ENCODE data around the gene PLCL1.

PLCL1 gene

GRCh38 chr2:197992482-197993133 is 188.2 kb downstream of the PLCL1 start:
- H3K4me3 ChIP-seq (ENCODE audit: low read length) = no peak overlapping the region
- no peak overlapping the region for H3K4me2 ChIP-seq (ENCODE audit: low read length)
- H3K4me1 ChIP-seq (ENCODE audit: control insufficient read depth, insufficient read depth, low read length) = no peaks in the 10 kb centered on the region
- no peak overlapping the region for H3K9ac ChIP-seq (ENCODE audit: low read depth, low read length)
- H3K9me3 ChIP-seq (replicated peaks; ENCODE audit: low read length) = no peaks in the 10 kb centered on the region
- no peaks in the 10 kb centered on the region for H3K27me3 ChIP-seq (ENCODE audit: control insufficient read depth, insufficient read depth, low read length)
- no peaks in the 10 kb centered on the region for H3K36me3 ChIP-seq (ENCODE audit: insufficient read depth, low read length)

GRCh38 chr2:197993363-197993762 is 189.0 kb downstream of the PLCL1 start:
- no peak overlapping the region for H3K4me2 ChIP-seq (ENCODE audit: low read length)
- H3K4me3 ChIP-seq (ENCODE audit: low read length) = no peak overlapping the region
- no peak overlapping the region for H3K9ac ChIP-seq (ENCODE audit: low read depth, low read length)
- H3K36me3 ChIP-seq (ENCODE audit: insufficient read depth, low read length) = no peaks in the 10 kb centered on the region
- no peaks in the 10 kb centered on the region for H3K4me1 ChIP-seq (ENCODE audit: control insufficient read depth, insufficient read depth, low read length)
- no peaks in the 10 kb centered on the region for H3K9me3 ChIP-seq (replicated peaks; ENCODE audit: low read length)
- H3K27me3 ChIP-seq (ENCODE audit: control insufficient read depth, insufficient read depth, low read length) = no peaks in the 10 kb centered on the region

GRCh38 chr2:197993830-197994229 is 189.4 kb downstream of the PLCL1 start:
- Histone ChIP-seq H3K27me3 (ENCODE audit: control insufficient read depth, insufficient read depth, low read length) (no peaks in the 10 kb centered on the region), H3K36me3 (ENCODE audit: insufficient read depth, low read length) (no peaks in the 10 kb centered on the region), H3K9ac (ENCODE audit: low read depth, low read length) (no peak overlapping the region), H3K4me2 (ENCODE audit: low read length) (no peak overlapping the region), H3K4me1 (ENCODE audit: control insufficient read depth, insufficient read depth, low read length) (no peaks in the 10 kb centered on the region), H3K9me3 (replicated peaks; ENCODE audit: low read length) (no peaks in the 10 kb centered on the region), H3K4me3 (ENCODE audit: low read length) (no peak overlapping the region)

DNA sequence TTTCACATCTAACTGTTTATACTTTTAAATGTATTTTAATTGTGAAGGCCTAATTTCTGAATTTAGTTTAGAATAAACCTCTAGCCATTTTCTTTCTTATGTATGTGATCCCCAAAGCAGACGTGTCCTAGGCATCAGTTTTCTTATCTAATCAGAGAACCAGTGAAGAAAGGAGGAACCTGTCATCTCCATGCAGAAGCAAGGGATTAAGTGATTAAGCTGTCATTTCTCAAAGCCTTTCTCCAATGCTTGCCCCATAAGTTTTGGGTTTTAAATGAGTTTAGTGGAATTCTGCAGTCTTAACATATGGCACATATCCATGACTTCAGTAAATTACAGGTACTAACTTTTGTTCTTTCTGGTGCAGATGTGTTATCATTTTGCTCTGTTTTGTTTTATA is 190.4 kb downstream of the PLCL1 start:
- no peaks in the 10 kb centered on the region for H3K4me1 ChIP-seq (ENCODE audit: control insufficient read depth, insufficient read depth, low read length)
- no peaks in the 10 kb centered on the region for H3K9me3 ChIP-seq (replicated peaks; ENCODE audit: low read length)
- H3K27me3 ChIP-seq (ENCODE audit: control insufficient read depth, insufficient read depth, low read length) = no peaks in the 10 kb centered on the region
- H3K9ac ChIP-seq (ENCODE audit: low read depth, low read length) = no peak overlapping the region
- H3K4me3 ChIP-seq (ENCODE audit: low read length) = no peak overlapping the region
- no peak overlapping the region for H3K4me2 ChIP-seq (ENCODE audit: low read length)
- no peaks in the 10 kb centered on the region for H3K36me3 ChIP-seq (ENCODE audit: insufficient read depth, low read length)

GRCh38 chr2:197996583-197996982 is 192.2 kb downstream of the PLCL1 start:
- no peaks in the 10 kb centered on the region for H3K4me1 ChIP-seq (ENCODE audit: control insufficient read depth, insufficient read depth, low read length)
- H3K9ac ChIP-seq (ENCODE audit: low read depth, low read length) = no peak overlapping the region
- H3K4me2 ChIP-seq (ENCODE audit: low read length) = no peak overlapping the region
- H3K36me3 ChIP-seq (ENCODE audit: insufficient read depth, low read length) = no peaks in the 10 kb centered on the region
- H3K9me3 ChIP-seq (replicated peaks; ENCODE audit: low read length) = no peaks in the 10 kb centered on the region
- H3K27me3 ChIP-seq (ENCODE audit: control insufficient read depth, insufficient read depth, low read length) = no peaks in the 10 kb centered on the region
- H3K4me3 ChIP-seq (ENCODE audit: low read length) = no peak overlapping the region

DNA sequence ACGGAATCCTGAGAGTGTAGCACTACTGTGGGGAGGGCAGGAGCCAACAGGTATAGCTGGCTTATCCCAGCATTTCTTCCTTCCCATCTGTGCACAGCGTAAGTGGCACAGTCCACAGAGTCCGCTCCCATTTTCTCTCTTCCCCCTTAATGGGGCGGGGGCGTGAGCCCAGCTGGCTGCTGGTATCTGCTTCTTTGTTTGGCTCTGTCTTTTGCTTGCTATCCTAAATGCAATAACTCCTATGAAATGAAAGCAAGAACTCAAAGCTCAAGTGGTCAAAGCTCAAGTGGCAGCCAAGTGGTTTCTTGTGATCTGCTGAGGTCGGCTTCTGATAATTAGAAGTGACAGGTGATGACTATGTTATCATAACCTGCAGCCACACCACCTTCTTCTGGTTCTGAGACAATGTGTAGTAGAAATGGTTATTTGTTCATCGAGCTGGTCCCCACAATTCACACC is 192.7 kb downstream of the PLCL1 start:
- Histone ChIP-seq H3K4me1 (ENCODE audit: control insufficient read depth, insufficient read depth, low read length) (no peaks in the 10 kb centered on the region), H3K9ac (ENCODE audit: low read depth, low read length) (no peak overlapping the region), H3K9me3 (replicated peaks; ENCODE audit: low read length) (no peaks in the 10 kb centered on the region), H3K4me2 (ENCODE audit: low read length) (no peak overlapping the region), H3K4me3 (ENCODE audit: low read length) (no peak overlapping the region), H3K36me3 (ENCODE audit: insufficient read depth, low read length) (no peaks in the 10 kb centered on the region), H3K27me3 (ENCODE audit: control insufficient read depth, insufficient read depth, low read length) (no peaks in the 10 kb centered on the region)

DNA sequence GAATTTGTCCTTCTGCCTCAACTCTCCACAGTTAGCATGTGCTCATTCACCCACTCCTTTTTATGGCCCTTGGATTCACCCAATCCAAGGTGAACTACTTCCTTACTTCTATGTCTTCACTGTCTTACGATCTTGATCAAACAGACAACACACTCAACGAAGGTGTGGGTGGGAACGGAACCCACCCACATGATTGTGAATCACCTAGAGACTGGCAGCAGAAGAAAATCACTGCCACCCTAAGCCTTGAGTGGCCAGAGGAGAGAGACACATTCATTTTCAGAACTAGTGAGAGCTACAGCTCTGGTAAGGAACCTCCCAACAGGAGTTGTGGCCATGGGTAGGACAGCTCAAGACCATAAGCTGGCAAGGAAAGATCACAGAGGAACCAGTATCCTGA is 194.3 kb downstream of the PLCL1 start:
- Histone ChIP-seq H3K36me3 (ENCODE audit: insufficient read depth, low read length) (no peaks in the 10 kb centered on the region), H3K4me3 (ENCODE audit: low read length) (no peak overlapping the region), H3K27me3 (ENCODE audit: control insufficient read depth, insufficient read depth, low read length) (no peaks in the 10 kb centered on the region), H3K4me2 (ENCODE audit: low read length) (no peak overlapping the region), H3K9me3 (replicated peaks; ENCODE audit: low read length) (no peaks in the 10 kb centered on the region), H3K4me1 (ENCODE audit: control insufficient read depth, insufficient read depth, low read length) (no peaks in the 10 kb centered on the region), H3K9ac (ENCODE audit: low read depth, low read length) (no peak overlapping the region)

DNA sequence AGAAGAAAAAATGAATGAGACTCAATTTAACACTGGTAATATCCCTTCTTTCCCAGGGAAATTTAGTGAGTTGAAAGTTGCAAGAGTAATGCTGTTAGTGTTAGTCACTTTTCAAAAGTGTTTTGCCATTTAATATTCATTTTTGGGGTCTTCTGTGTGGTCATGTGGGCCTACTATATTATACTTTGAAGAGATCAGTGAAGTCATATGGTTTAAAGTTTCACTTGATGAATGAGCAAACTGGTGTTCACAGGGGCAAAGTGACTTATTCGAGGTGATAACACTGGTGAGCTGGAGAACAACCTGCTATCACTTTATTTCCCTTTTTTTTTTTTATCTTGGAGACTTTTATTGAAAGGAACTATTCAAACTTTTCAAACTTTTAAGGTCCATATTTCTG is 196.0 kb downstream of the PLCL1 start:
- H3K36me3 ChIP-seq (ENCODE audit: insufficient read depth, low read length) = no peaks in the 10 kb centered on the region
- H3K9ac ChIP-seq (ENCODE audit: low read depth, low read length) = no peak overlapping the region
- peaks cover 8% of the 10 kb centered on the region for H3K4me1 ChIP-seq (ENCODE audit: control insufficient read depth, insufficient read depth, low read length)
- no peaks in the 10 kb centered on the region for H3K9me3 ChIP-seq (replicated peaks; ENCODE audit: low read length)
- H3K27me3 ChIP-seq (ENCODE audit: control insufficient read depth, insufficient read depth, low read length) = no peaks in the 10 kb centered on the region
- H3K4me2 ChIP-seq (ENCODE audit: low read length) = no peak overlapping the region
- H3K4me3 ChIP-seq (ENCODE audit: low read length) = no peak overlapping the region

DNA sequence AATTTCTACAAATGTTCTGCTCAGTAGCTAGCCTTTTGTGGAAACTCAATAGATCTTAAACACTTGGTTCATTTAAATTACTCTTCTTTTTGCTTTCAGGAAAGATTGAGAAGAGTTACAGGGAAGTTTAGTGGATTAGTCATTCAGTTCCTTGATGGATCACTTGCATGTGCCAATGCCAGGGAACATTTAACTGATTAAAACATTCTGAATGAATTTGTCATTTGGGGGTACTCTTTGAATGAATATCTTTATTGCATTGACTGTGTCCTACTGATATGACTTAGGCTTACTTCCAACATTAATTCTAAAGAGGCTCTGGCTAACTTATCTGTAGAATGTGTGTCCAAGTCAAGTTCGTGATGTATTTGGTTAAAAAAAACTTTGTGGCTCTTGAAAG is 199.8 kb downstream of the PLCL1 start:
- H3K4me2 ChIP-seq (ENCODE audit: low read length) = peak overlapping the region; percentile 50
- no peaks in the 10 kb centered on the region for H3K9me3 ChIP-seq (replicated peaks; ENCODE audit: low read length)
- H3K27me3 ChIP-seq (ENCODE audit: control insufficient read depth, insufficient read depth, low read length) = no peaks in the 10 kb centered on the region
- H3K9ac ChIP-seq (ENCODE audit: low read depth, low read length) = no peak overlapping the region
- no peak overlapping the region for H3K4me3 ChIP-seq (ENCODE audit: low read length)
- H3K4me1 ChIP-seq (ENCODE audit: control insufficient read depth, insufficient read depth, low read length) = peaks cover 8% of the 10 kb centered on the region
- H3K36me3 ChIP-seq (ENCODE audit: insufficient read depth, low read length) = no peaks in the 10 kb centered on the region

GRCh38 chr2:198004921-198005829 is 200.8 kb downstream of the PLCL1 start:
- H3K36me3 ChIP-seq (ENCODE audit: insufficient read depth, low read length) = no peaks in the 10 kb centered on the region
- H3K4me2 ChIP-seq (ENCODE audit: low read length) = no peak overlapping the region
- no peak overlapping the region for H3K9ac ChIP-seq (ENCODE audit: low read depth, low read length)
- peaks cover 8% of the 10 kb centered on the region for H3K4me1 ChIP-seq (ENCODE audit: control insufficient read depth, insufficient read depth, low read length)
- no peaks in the 10 kb centered on the region for H3K27me3 ChIP-seq (ENCODE audit: control insufficient read depth, insufficient read depth, low read length)
- no peaks in the 10 kb centered on the region for H3K9me3 ChIP-seq (replicated peaks; ENCODE audit: low read length)
- no peak overlapping the region for H3K4me3 ChIP-seq (ENCODE audit: low read length)

GRCh38 chr2:198006733-198007132 is 202.3 kb downstream of the PLCL1 start:
- Histone ChIP-seq H3K4me2 (ENCODE audit: low read length) (no peak overlapping the region), H3K9me3 (replicated peaks; ENCODE audit: low read length) (no peaks in the 10 kb centered on the region), H3K27me3 (ENCODE audit: control insufficient read depth, insufficient read depth, low read length) (no peaks in the 10 kb centered on the region), H3K36me3 (ENCODE audit: insufficient read depth, low read length) (no peaks in the 10 kb centered on the region), H3K9ac (ENCODE audit: low read depth, low read length) (no peak overlapping the region), H3K4me1 (ENCODE audit: control insufficient read depth, insufficient read depth, low read length) (peaks cover 8% of the 10 kb centered on the region), H3K4me3 (ENCODE audit: low read length) (no peak overlapping the region)

Measured in skeletal muscle satellite cell (primary cell).